H9 (cell line): ENCODE data around the gene LMTK3. TPM values are rescaled to one million over a fixed set of nuclear protein-coding genes. Genes with fewer than 3 reads are reported as not detected.

ENCODE experiments used
- DNase-seq: peaks from one replicate; pipeline ENCODE4 v3.0.0-alpha.2; 2017
- H2AFZ ChIP-seq: one replicate; pipeline ENCODE4 v1.6.1; 2013; ENCODE audit warnings: mild to moderate bottlenecking, low read length, control low read depth, moderate library complexity
- H2AK5ac ChIP-seq: 2 replicates; pipeline ENCODE4 v1.6.1; 2013; ENCODE audit warnings: low read length, control low read depth, mixed read lengths; ENCODE audit not compliant: insufficient read length
- H2BK120ac ChIP-seq: one replicate; pipeline ENCODE4 v1.6.1; 2013; ENCODE audit warnings: low read depth, mild to moderate bottlenecking, low read length, control low read depth, inconsistent platforms; ENCODE audit not compliant: poor library complexity, severe bottlenecking
- H2BK12ac ChIP-seq: 2 replicates; pipeline ENCODE4 v1.6.1; 2013; ENCODE audit warnings: low read length, control low read depth, mixed read lengths, low read depth; ENCODE audit not compliant: insufficient read length
- H2BK15ac ChIP-seq: 2 replicates; pipeline ENCODE4 v1.6.1; 2013; ENCODE audit warnings: low read depth, low read length, control low read depth
- H2BK20ac ChIP-seq: one replicate; pipeline ENCODE4 v1.6.1; 2013; ENCODE audit warnings: low read depth, mild to moderate bottlenecking, low read length, control low read depth, inconsistent platforms; ENCODE audit not compliant: poor library complexity, severe bottlenecking
- H2BK5ac ChIP-seq: 2 replicates; pipeline ENCODE4 v1.6.1; 2013; ENCODE audit warnings: low read length, control low read depth, mixed read lengths; ENCODE audit not compliant: insufficient read length
- H3K14ac ChIP-seq: 2 replicates; pipeline ENCODE4 v1.6.1; 2013; ENCODE audit warnings: low read length, control low read depth; ENCODE audit not compliant: insufficient read depth
- H3K18ac ChIP-seq: 2 replicates; pipeline ENCODE4 v1.6.1; 2013; ENCODE audit warnings: low read depth, mild to moderate bottlenecking, mixed read lengths, low read length, control low read depth; ENCODE audit not compliant: insufficient read length
- H3K23ac ChIP-seq: 2 replicates; pipeline ENCODE4 v1.6.1; 2013; ENCODE audit warnings: low read length, control low read depth, mixed read lengths, low read depth; ENCODE audit not compliant: insufficient read length
- H3K23me2 ChIP-seq: 2 replicates; pipeline ENCODE4 v1.6.1; 2013; ENCODE audit warnings: low read depth, mild to moderate bottlenecking, mixed read lengths, low read length, control low read depth; ENCODE audit not compliant: insufficient read length, poor library complexity, severe bottlenecking
- H3K27ac ChIP-seq: 2 replicates; pipeline ENCODE4 v1.5.1; 2013; ENCODE audit warnings: low read length, control low read depth, mixed read lengths, low read depth; ENCODE audit not compliant: insufficient read length
- H3K27me3 ChIP-seq: 2 replicates; pipeline ENCODE4 v1.6.1; 2013; ENCODE audit warnings: low read length, control low read depth, inconsistent platforms; ENCODE audit not compliant: insufficient read depth
- H3K4ac ChIP-seq: 2 replicates; pipeline ENCODE4 v1.6.1; 2013; ENCODE audit warnings: low read depth, mild to moderate bottlenecking, control low read depth, inconsistent platforms, low read length, moderate library complexity
- H3K4me1 ChIP-seq: 2 replicates; pipeline ENCODE4 v1.6.1; 2013; ENCODE audit warnings: low read length, control low read depth, inconsistent platforms; ENCODE audit not compliant: insufficient read depth
- H3K4me2 ChIP-seq: 2 replicates; pipeline ENCODE4 v1.6.1; 2013; ENCODE audit warnings: low read length, control low read depth, mixed read lengths; ENCODE audit not compliant: insufficient read length, insufficient read depth
- H3K56ac ChIP-seq: 2 replicates; pipeline ENCODE4 v1.6.1; 2013; ENCODE audit warnings: low read depth, mild to moderate bottlenecking, mixed read lengths, low read length, control low read depth; ENCODE audit not compliant: insufficient read length
- H3K79me1 ChIP-seq: 2 replicates; pipeline ENCODE4 v1.6.1; 2013; ENCODE audit warnings: low read depth, mild to moderate bottlenecking, moderate library complexity, low read length, control low read depth, inconsistent platforms; ENCODE audit not compliant: insufficient read depth, poor library complexity, severe bottlenecking
- H3K79me2 ChIP-seq: 2 replicates; pipeline ENCODE4 v1.6.1; 2013; ENCODE audit warnings: low read length, control low read depth, inconsistent platforms; ENCODE audit not compliant: insufficient read depth
- H3K9ac ChIP-seq: 2 replicates; pipeline ENCODE4 v1.6.1; 2013; ENCODE audit warnings: low read length, control low read depth, mixed read lengths; ENCODE audit not compliant: insufficient read length; ENCODE audit errors: extremely low read depth
- H3K9me3 ChIP-seq: one replicate; pipeline ENCODE4 v1.6.1; 2013; ENCODE audit warnings: low read depth, low read length, inconsistent platforms; ENCODE audit not compliant: control insufficient read depth
- H3T11ph ChIP-seq: one replicate; pipeline ENCODE4 v1.6.1; 2013; ENCODE audit warnings: mild to moderate bottlenecking, low read length, control low read depth, inconsistent platforms
- H4K20me1 ChIP-seq: one replicate; pipeline ENCODE4 v1.6.1; 2013; ENCODE audit not compliant: control insufficient read depth, insufficient read length, insufficient read depth
- H4K5ac ChIP-seq: 2 replicates; pipeline ENCODE4 v1.6.1; 2013; ENCODE audit warnings: low read depth, mild to moderate bottlenecking, mixed read lengths, low read length, control low read depth; ENCODE audit not compliant: insufficient read length
- H4K8ac ChIP-seq: replicated peaks from 2 replicates; pipeline ENCODE4 v1.6.1; 2013; ENCODE audit warnings: low read length, control low read depth, mixed read lengths, low read depth; ENCODE audit not compliant: insufficient read length
- H4K91ac ChIP-seq: 2 replicates; pipeline ENCODE4 v1.6.1; 2013; ENCODE audit warnings: low read depth, mild to moderate bottlenecking, moderate library complexity, mixed read lengths, low read length, control low read depth; ENCODE audit not compliant: insufficient read length
- H3K27ac Mint-ChIP-seq, 3 experiments: 2 replicates in 2 of 3; 3 replicates in 1 of 3; pipeline ENCODE4 v1.8.0; 2020 to 2021; ENCODE audit warnings: mixed read lengths in 3 of 3, mild to moderate bottlenecking in 1 of 3, moderate library complexity in 1 of 3
- H3K27me3 Mint-ChIP-seq: 2 replicates; pipeline ENCODE4 v1.8.0; 2021; ENCODE audit warnings: low read depth, mild to moderate bottlenecking, moderate library complexity, mixed read lengths
- H3K36me3 Mint-ChIP-seq, 3 experiments: 2 replicates in 2 of 3; 3 replicates in 1 of 3; pipeline ENCODE4 v1.8.0; 2020 to 2021; ENCODE audit warnings: low read depth in 3 of 3, mixed read lengths in 3 of 3; ENCODE audit not compliant: insufficient read depth in 1 of 3
- H3K4me1 Mint-ChIP-seq, 2 experiments: 2 replicates each; pipeline ENCODE4 v1.8.0; 2020; ENCODE audit warnings: mixed read lengths in 2 of 2
- H3K4me3 Mint-ChIP-seq, 2 experiments: 2 replicates in 1 of 2; 3 replicates in 1 of 2; pipeline ENCODE4 v1.8.0; 2020 to 2021; ENCODE audit warnings: mild to moderate bottlenecking in 2 of 2, mixed read lengths in 2 of 2, moderate library complexity in 1 of 2
- H3K9me3 Mint-ChIP-seq, 2 experiments: 2 replicates in 1 of 2; 3 replicates in 1 of 2; pipeline ENCODE4 v1.8.0; 2020; ENCODE audit warnings: mild to moderate bottlenecking in 2 of 2, mixed read lengths in 2 of 2, moderate library complexity in 1 of 2
- WGBS: extraction: QIAGEN DNeasy Blood & Tissue Kit; methylation state at CpG from one replicate; pipeline ENCODE4 v1.1.7; 2013; ENCODE audit warnings: missing lambda C conversion rate, low lambda C conversion rate, mixed read lengths; ENCODE audit not compliant: insufficient read length; ENCODE audit errors: extremely low coverage; 5-methylcytosine and 5-hydroxymethylcytosine counted together
- total RNA-seq: library from RNA; stranded (reverse); gene quantifications from 2 replicates; pipeline ENCODE4 v1.2.1, GENCODE V29; 2021
- TF ChIP-seq, protein P1 (sequence below): fragments of 200-600 bp; sonication (generic); conservative IDR thresholded peaks from 3 replicates; pipeline ENCODE4 v1.8.0; 2021; ENCODE audit warnings: antibody characterized with exemption, mild to moderate bottlenecking

LMTK3 gene
- total RNA-seq, 1 experiment from 2014 or later, result 14.4 TPM

DNA sequence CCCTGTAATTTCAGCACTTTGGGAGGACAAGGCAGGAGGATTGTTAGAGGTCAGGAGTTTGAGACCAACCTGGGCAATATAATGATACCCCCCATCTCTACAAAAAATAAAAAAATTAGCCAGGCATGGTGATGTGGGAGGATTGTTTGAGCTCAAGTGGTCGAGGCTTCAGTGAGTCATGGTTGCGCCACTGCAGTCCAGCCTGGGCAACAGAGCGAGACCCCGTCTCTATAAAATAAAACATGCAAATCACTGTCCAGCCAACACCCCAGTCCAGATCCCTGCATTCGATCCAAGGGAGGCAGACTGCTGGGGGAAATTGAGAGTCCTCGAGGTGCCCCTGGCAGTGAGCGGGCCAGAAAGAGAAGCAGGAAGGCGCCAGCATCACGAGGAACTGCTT lies 35.5 kb downstream of the LMTK3 start:
- no peaks in the 10 kb centered on the region for H3K4me1 ChIP-seq
- H3T11ph ChIP-seq, result no peak overlapping the region
- no peak overlapping the region for H2BK12ac ChIP-seq
- no peaks in the 10 kb centered on the region for H3K9me3 Mint-ChIP-seq
- H3K79me1 ChIP-seq, result no peaks in the 10 kb centered on the region
- TF ChIP-seq, protein P1, sequence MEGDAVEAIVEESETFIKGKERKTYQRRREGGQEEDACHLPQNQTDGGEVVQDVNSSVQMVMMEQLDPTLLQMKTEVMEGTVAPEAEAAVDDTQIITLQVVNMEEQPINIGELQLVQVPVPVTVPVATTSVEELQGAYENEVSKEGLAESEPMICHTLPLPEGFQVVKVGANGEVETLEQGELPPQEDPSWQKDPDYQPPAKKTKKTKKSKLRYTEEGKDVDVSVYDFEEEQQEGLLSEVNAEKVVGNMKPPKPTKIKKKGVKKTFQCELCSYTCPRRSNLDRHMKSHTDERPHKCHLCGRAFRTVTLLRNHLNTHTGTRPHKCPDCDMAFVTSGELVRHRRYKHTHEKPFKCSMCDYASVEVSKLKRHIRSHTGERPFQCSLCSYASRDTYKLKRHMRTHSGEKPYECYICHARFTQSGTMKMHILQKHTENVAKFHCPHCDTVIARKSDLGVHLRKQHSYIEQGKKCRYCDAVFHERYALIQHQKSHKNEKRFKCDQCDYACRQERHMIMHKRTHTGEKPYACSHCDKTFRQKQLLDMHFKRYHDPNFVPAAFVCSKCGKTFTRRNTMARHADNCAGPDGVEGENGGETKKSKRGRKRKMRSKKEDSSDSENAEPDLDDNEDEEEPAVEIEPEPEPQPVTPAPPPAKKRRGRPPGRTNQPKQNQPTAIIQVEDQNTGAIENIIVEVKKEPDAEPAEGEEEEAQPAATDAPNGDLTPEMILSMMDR, result no peak
- no peak overlapping the region for H2AK5ac ChIP-seq
- no peak overlapping the region for H2BK15ac ChIP-seq
- no peak overlapping the region for H4K8ac ChIP-seq
- peaks cover 0 to 2% of the 10 kb centered on the region in 2 experiments; a peak in 1 of 4 replicates for H3K4me1 Mint-ChIP-seq
- 0 out of 7 replicates have a peak overlapping the region, but pooled peaks of 1 of the 3 experiments have one; percentile 29 for H3K27ac Mint-ChIP-seq
- no CpG with 5 or more reads among the region's 9 CpGs for WGBS
- no peak overlapping the region for H2BK120ac ChIP-seq
- H3K27me3 ChIP-seq, result no peaks in the 10 kb centered on the region
- H3K79me2 ChIP-seq, result no peaks in the 10 kb centered on the region
- no peak overlapping the region for H3K4ac ChIP-seq
- H3K4me2 ChIP-seq, result no peak overlapping the region
- H3K36me3 Mint-ChIP-seq, result peaks cover 48 to 78% (median 69%) of the 10 kb centered on the region in 3 experiments
- no peak overlapping the region for H3K9ac ChIP-seq
- H3K14ac ChIP-seq, result no peak overlapping the region
- no peaks in the 10 kb centered on the region for H3K27me3 Mint-ChIP-seq
- H4K20me1 ChIP-seq, result no peaks in the 10 kb centered on the region
- H2BK20ac ChIP-seq, result no peak overlapping the region
- H3K18ac ChIP-seq, result no peak overlapping the region
- no peak overlapping the region for H4K5ac ChIP-seq
- no peak overlapping the region for H2BK5ac ChIP-seq
- no peak overlapping the region for H3K27ac ChIP-seq
- no peak overlapping the region for H2AFZ ChIP-seq
- no peaks in the 10 kb centered on the region for H3K23me2 ChIP-seq
- no peak overlapping the region for H3K4me3 Mint-ChIP-seq
- H4K91ac ChIP-seq, result no peak overlapping the region
- H3K9me3 ChIP-seq, result no peaks in the 10 kb centered on the region
- H3K56ac ChIP-seq, result no peak overlapping the region
- no peak for DNase-seq
- no peak overlapping the region for H3K23ac ChIP-seq
